ENCODE data around the gene OSBP2. TPM values are rescaled to one million over a fixed set of nuclear protein-coding genes. Genes with fewer than 3 reads are reported as not detected.
"Not testable (repeated sequence)": the region's sequence is repeated elsewhere in the genome, so short reads cannot be mapped to it uniquely, and the experiment has no call there.

OSBP2 gene
- total RNA-seq, 1 donor from 2014 or later: 2.1 TPM

- not testable (repeated sequence) for DNase-seq (ENCODE audit: low spot score)
These were observed 45.3 kb downstream of the OSBP2 start for GRCh38 chr22:30740007-30740406.

GRCh38 chr22:30740511-30740910, 45.8 kb downstream of the OSBP2 start:
- Mint-ChIP-seq H3K4me1 (ENCODE audit: low read depth) (peaks cover 53% of the 10 kb centered on the region), H3K27ac (peak overlapping the region; percentile 86)
- intact Hi-C loops (cut with micrococcal nuclease): loop anchor here (5.0 kb wide), 4 partner anchors 33 to 472 kb away; partner anchors contain the start of genes LIMK2, OSBP2 and SMTN
- H3K36me3 Mint-ChIP-seq (ENCODE audit: low read depth); H3K9me3 Mint-ChIP-seq; H3K4me3 Mint-ChIP-seq (ENCODE audit: low read depth); H3K27me3 Mint-ChIP-seq (ENCODE audit: low read depth): not testable (repeated sequence)
- DNase-seq (ENCODE audit: low spot score): peak; percentile 29

More at GRCh38 chr22:30740007-30740406, 45.3 kb downstream of the OSBP2 start:
- H3K4me3 Mint-ChIP-seq (ENCODE audit: low read depth); H3K27me3 Mint-ChIP-seq (ENCODE audit: low read depth); H3K36me3 Mint-ChIP-seq (ENCODE audit: low read depth); H3K9me3 Mint-ChIP-seq: not testable (repeated sequence)
- H3K4me1 Mint-ChIP-seq (ENCODE audit: low read depth): peaks cover 51% of the 10 kb centered on the region
- H3K27ac Mint-ChIP-seq: peak overlapping the region; percentile 86
- intact Hi-C loops (cut with micrococcal nuclease): loop anchor here (5.0 kb wide), 4 partner anchors 33 to 472 kb away; partner anchors contain the start of genes LIMK2, OSBP2 and SMTN

- DNase-seq (ENCODE audit: low spot score): no peak
- H3K27ac Mint-ChIP-seq: peak overlapping the region; percentile 96
- H3K4me3 Mint-ChIP-seq (ENCODE audit: low read depth): peak overlapping the region; percentile 31
- no peaks in the 10 kb centered on the region for H3K27me3 Mint-ChIP-seq (ENCODE audit: low read depth)
- intact Hi-C loops (cut with micrococcal nuclease): loop anchor here (1.0 to 5.0 kb wide), 6 partner anchors 35 to 470 kb away; partner anchors contain the start of genes LIMK2, OSBP2 and SMTN
- H3K36me3 Mint-ChIP-seq (ENCODE audit: low read depth): no peaks in the 10 kb centered on the region
- H3K9me3 Mint-ChIP-seq: no peaks in the 10 kb centered on the region
- H3K4me1 Mint-ChIP-seq (ENCODE audit: low read depth): peaks cover 65% of the 10 kb centered on the region
These were observed 47.9 kb downstream of the OSBP2 start for GRCh38 chr22:30742291-30743256.

- H3K27ac Mint-ChIP-seq: peak overlapping the region; percentile 96
- no peaks in the 10 kb centered on the region for H3K9me3 Mint-ChIP-seq
- no peak for DNase-seq (ENCODE audit: low spot score)
- H3K36me3 Mint-ChIP-seq (ENCODE audit: low read depth): no peaks in the 10 kb centered on the region
- peaks cover 66% of the 10 kb centered on the region for H3K4me1 Mint-ChIP-seq (ENCODE audit: low read depth)
- intact Hi-C loops (cut with micrococcal nuclease): loop anchor here (5.0 kb wide), 4 partner anchors 36 to 469 kb away; partner anchors contain the start of genes LIMK2, OSBP2 and SMTN
- H3K27me3 Mint-ChIP-seq (ENCODE audit: low read depth): no peaks in the 10 kb centered on the region
- no peak overlapping the region for H3K4me3 Mint-ChIP-seq (ENCODE audit: low read depth)
These were observed 48.8 kb downstream of the OSBP2 start for GRCh38 chr22:30743257-30744020.

GRCh38 chr22:30744224-30744623, 49.5 kb downstream of the OSBP2 start:
- Mint-ChIP-seq H3K9me3 (no peaks in the 10 kb centered on the region), H3K4me3 (ENCODE audit: low read depth) (no peak overlapping the region), H3K36me3 (ENCODE audit: low read depth) (no peaks in the 10 kb centered on the region), H3K27ac (peak overlapping the region; percentile 96), H3K4me1 (ENCODE audit: low read depth) (peaks cover 62% of the 10 kb centered on the region), H3K27me3 (ENCODE audit: low read depth) (no peaks in the 10 kb centered on the region)
- no peak for DNase-seq (ENCODE audit: low spot score)
- intact Hi-C loops (cut with micrococcal nuclease): loop anchor here (5.0 kb wide), 4 partner anchors 37 to 468 kb away; partner anchors contain the start of genes LIMK2, OSBP2 and SMTN

GRCh38 chr22:30747493-30747892, 52.8 kb downstream of the OSBP2 start:
- H3K27ac Mint-ChIP-seq: no peak overlapping the region

GRCh38 chr22:30749272-30749671, 54.6 kb downstream of the OSBP2 start:
- no peaks in the 10 kb centered on the region for H3K36me3 Mint-ChIP-seq (ENCODE audit: low read depth)
- H3K4me3 Mint-ChIP-seq (ENCODE audit: low read depth): no peak overlapping the region
- no peak for DNase-seq (ENCODE audit: low spot score)
- peaks cover 22% of the 10 kb centered on the region for H3K4me1 Mint-ChIP-seq (ENCODE audit: low read depth)
- no peak overlapping the region for H3K27ac Mint-ChIP-seq
- H3K9me3 Mint-ChIP-seq: no peaks in the 10 kb centered on the region
- H3K27me3 Mint-ChIP-seq (ENCODE audit: low read depth): no peaks in the 10 kb centered on the region
- intact Hi-C loops (cut with micrococcal nuclease): loop anchor here (5.0 kb wide), 1 partner anchor 538 kb away; no protein-coding TSS in a partner anchor

More at GRCh38 chr22:30747493-30747892, 52.8 kb downstream of the OSBP2 start:
- intact Hi-C loops (cut with micrococcal nuclease): loop anchor here (5.0 kb wide), 1 partner anchor 540 kb away; no protein-coding TSS in a partner anchor
- Mint-ChIP-seq H3K36me3 (ENCODE audit: low read depth) (no peaks in the 10 kb centered on the region), H3K4me1 (ENCODE audit: low read depth) (peaks cover 40% of the 10 kb centered on the region), H3K4me3 (ENCODE audit: low read depth) (no peak overlapping the region), H3K9me3 (no peaks in the 10 kb centered on the region), H3K27me3 (ENCODE audit: low read depth) (no peaks in the 10 kb centered on the region)
- no peak for DNase-seq (ENCODE audit: low spot score)

GRCh38 chr22:30749849-30750248, 55.2 kb downstream of the OSBP2 start:
- intact Hi-C loops (cut with micrococcal nuclease): loop anchor here (5.0 kb wide), 1 partner anchor 537 kb away; no protein-coding TSS in a partner anchor
- Mint-ChIP-seq H3K9me3 (no peaks in the 10 kb centered on the region), H3K4me3 (ENCODE audit: low read depth) (no peak overlapping the region), H3K27me3 (ENCODE audit: low read depth) (no peaks in the 10 kb centered on the region), H3K36me3 (ENCODE audit: low read depth) (no peaks in the 10 kb centered on the region), H3K27ac (no peak overlapping the region), H3K4me1 (ENCODE audit: low read depth) (peaks cover 17% of the 10 kb centered on the region)
- DNase-seq (ENCODE audit: low spot score): no peak

GRCh38 chr22:30751529-30751928, 56.9 kb downstream of the OSBP2 start:
- H3K4me1 Mint-ChIP-seq (ENCODE audit: low read depth): peaks cover 12% of the 10 kb centered on the region
- no peak for DNase-seq (ENCODE audit: low spot score)
- H3K36me3 Mint-ChIP-seq (ENCODE audit: low read depth): no peaks in the 10 kb centered on the region
- no peak overlapping the region for H3K27ac Mint-ChIP-seq
- intact Hi-C loops (cut with micrococcal nuclease): no loop called here
- no peaks in the 10 kb centered on the region for H3K9me3 Mint-ChIP-seq
- H3K4me3 Mint-ChIP-seq (ENCODE audit: low read depth): no peak overlapping the region
- H3K27me3 Mint-ChIP-seq (ENCODE audit: low read depth): no peaks in the 10 kb centered on the region

- H3K36me3 Mint-ChIP-seq (ENCODE audit: low read depth): no peaks in the 10 kb centered on the region
- no peak for DNase-seq (ENCODE audit: low spot score)
- H3K9me3 Mint-ChIP-seq: no peaks in the 10 kb centered on the region
- intact Hi-C loops (cut with micrococcal nuclease): no loop called here
- no peak overlapping the region for H3K4me3 Mint-ChIP-seq (ENCODE audit: low read depth)
- H3K4me1 Mint-ChIP-seq (ENCODE audit: low read depth): peaks cover 5% of the 10 kb centered on the region
- H3K27me3 Mint-ChIP-seq (ENCODE audit: low read depth): no peaks in the 10 kb centered on the region
- H3K27ac Mint-ChIP-seq: no peak overlapping the region
These were observed 58.1 kb downstream of the OSBP2 start for GRCh38 chr22:30752771-30753170.

- H3K4me3 Mint-ChIP-seq (ENCODE audit: low read depth): no peak overlapping the region
- H3K36me3 Mint-ChIP-seq (ENCODE audit: low read depth): no peaks in the 10 kb centered on the region
- H3K27ac Mint-ChIP-seq: no peak overlapping the region
- no peak for DNase-seq (ENCODE audit: low spot score)
- H3K9me3 Mint-ChIP-seq: no peaks in the 10 kb centered on the region
- intact Hi-C loops (cut with micrococcal nuclease): no loop called here
- H3K4me1 Mint-ChIP-seq (ENCODE audit: low read depth): peaks cover 5% of the 10 kb centered on the region
- H3K27me3 Mint-ChIP-seq (ENCODE audit: low read depth): no peaks in the 10 kb centered on the region
These were observed 59.0 kb downstream of the OSBP2 start for GRCh38 chr22:30753701-30754100.

- Mint-ChIP-seq H3K27me3 (ENCODE audit: low read depth) (no peaks in the 10 kb centered on the region), H3K4me1 (ENCODE audit: low read depth) (peaks cover 5% of the 10 kb centered on the region), H3K9me3 (no peaks in the 10 kb centered on the region), H3K27ac (no peak overlapping the region), H3K4me3 (ENCODE audit: low read depth) (no peak overlapping the region), H3K36me3 (ENCODE audit: low read depth) (no peaks in the 10 kb centered on the region)
- intact Hi-C loops (cut with micrococcal nuclease): no loop called here
- no peak for DNase-seq (ENCODE audit: low spot score)
These were observed 59.8 kb downstream of the OSBP2 start for GRCh38 chr22:30754521-30754920.

Measured in activated T-helper 2 cell treated with anti-CD3 and anti-CD28 coated beads, Interferon-gamma antibody, Interleukin-2, Interleukin-4, amounts not matched to agents 10 μg/mL and 5 μg/mL and 100 μg/mL, durations not matched to agents 14 hours and 24 hours and 36 hours (primary cell).